Measurements from ENCODE around the gene DUOXA2.

Gene DUOXA2

GRCh38 chr15:45141386-45141785, 27.3 kb downstream of the DUOXA2 start:
- no peak overlapping the region for H3K27ac ChIP-seq (ENCODE audit: low read depth, low read length)
- H3K9ac ChIP-seq (ENCODE audit: low read depth, low read length) = no peak overlapping the region
- no peaks in the 10 kb centered on the region for H3K9me3 ChIP-seq (ENCODE audit: control insufficient read depth, insufficient read depth, low read length)
- H3K4me3 ChIP-seq (ENCODE audit: low read depth, low read length) = no peak overlapping the region
- no peaks in the 10 kb centered on the region for H3K36me3 ChIP-seq (ENCODE audit: control insufficient read depth, insufficient read depth, low read length)
- H3K4me1 ChIP-seq (ENCODE audit: control insufficient read depth, insufficient read depth, low read length) = no peaks in the 10 kb centered on the region
- peaks cover 18% of the 10 kb centered on the region for H3K27me3 ChIP-seq (ENCODE audit: control insufficient read depth, insufficient read depth, low read length)

DNA sequence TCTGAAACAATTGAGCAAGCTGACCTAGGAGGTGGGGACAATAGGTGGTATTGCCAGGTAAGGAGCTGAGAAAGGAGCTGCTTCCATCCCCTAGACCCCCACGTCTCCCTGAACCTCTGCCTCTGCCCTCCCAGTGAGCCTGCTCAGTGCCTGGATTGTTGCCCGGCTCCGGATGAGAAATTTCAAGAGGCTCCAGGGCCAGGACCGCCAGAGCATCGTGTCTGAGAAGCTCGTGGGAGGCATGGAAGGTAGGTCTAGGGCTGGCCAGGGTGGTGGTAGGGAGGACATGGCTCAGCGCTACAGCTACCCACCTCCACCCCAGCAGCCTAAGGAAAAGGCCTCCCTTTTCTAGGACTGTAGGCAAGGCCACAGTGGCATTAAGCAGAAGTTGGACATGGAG, 28.9 kb downstream of the DUOXA2 start:
- Histone ChIP-seq H3K9me3 (ENCODE audit: control insufficient read depth, insufficient read depth, low read length) (no peaks in the 10 kb centered on the region), H3K36me3 (ENCODE audit: control insufficient read depth, insufficient read depth, low read length) (no peaks in the 10 kb centered on the region), H3K9ac (ENCODE audit: low read depth, low read length) (no peak overlapping the region), H3K4me3 (ENCODE audit: low read depth, low read length) (no peak overlapping the region), H3K27me3 (ENCODE audit: control insufficient read depth, insufficient read depth, low read length) (peaks cover 4% of the 10 kb centered on the region), H3K27ac (ENCODE audit: low read depth, low read length) (no peak overlapping the region), H3K4me1 (ENCODE audit: control insufficient read depth, insufficient read depth, low read length) (no peaks in the 10 kb centered on the region)

GRCh38 chr15:45143946-45144345, 29.8 kb downstream of the DUOXA2 start:
- no peak overlapping the region for H3K4me3 ChIP-seq (ENCODE audit: low read depth, low read length)
- H3K4me1 ChIP-seq (ENCODE audit: control insufficient read depth, insufficient read depth, low read length) = no peaks in the 10 kb centered on the region
- no peak overlapping the region for H3K9ac ChIP-seq (ENCODE audit: low read depth, low read length)
- no peak overlapping the region for H3K27ac ChIP-seq (ENCODE audit: low read depth, low read length)
- no peaks in the 10 kb centered on the region for H3K9me3 ChIP-seq (ENCODE audit: control insufficient read depth, insufficient read depth, low read length)
- no peaks in the 10 kb centered on the region; the same call in 1 of the 2 replicates for H3K27me3 ChIP-seq (ENCODE audit: control insufficient read depth, insufficient read depth, low read length)
- no peaks in the 10 kb centered on the region for H3K36me3 ChIP-seq (ENCODE audit: control insufficient read depth, insufficient read depth, low read length)

- H3K9me3 ChIP-seq (ENCODE audit: control insufficient read depth, insufficient read depth, low read length) = no peaks in the 10 kb centered on the region
- H3K36me3 ChIP-seq (ENCODE audit: control insufficient read depth, insufficient read depth, low read length) = no peaks in the 10 kb centered on the region
Measured at GRCh38 chr15:45144775-45145174, 30.6 kb downstream of the DUOXA2 start.

DNA sequence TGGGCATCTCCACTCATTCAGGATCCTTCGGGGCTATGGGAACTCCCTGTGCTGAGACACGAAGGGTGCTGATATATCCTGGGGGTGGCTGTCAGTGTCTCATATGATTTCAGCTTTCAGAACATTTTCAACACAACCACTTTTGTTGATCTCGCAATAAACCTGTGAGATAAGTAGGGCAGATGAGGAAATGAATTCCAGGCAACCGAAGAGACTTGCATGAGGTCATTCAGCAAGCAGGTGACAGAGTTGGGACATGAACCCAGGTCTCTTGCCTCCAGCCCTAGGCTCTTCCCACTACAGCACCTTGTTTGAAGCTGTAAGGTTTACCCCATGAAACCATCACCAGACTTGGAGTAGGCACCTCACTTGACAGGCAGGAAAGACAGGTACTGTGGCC, 32.3 kb downstream of the DUOXA2 start:
- no peaks in the 10 kb centered on the region for H3K36me3 ChIP-seq (ENCODE audit: control insufficient read depth, insufficient read depth, low read length)
- H3K4me1 ChIP-seq (ENCODE audit: control insufficient read depth, insufficient read depth, low read length) = no peaks in the 10 kb centered on the region
- no peak overlapping the region for H3K9ac ChIP-seq (ENCODE audit: low read depth, low read length)
- H3K9me3 ChIP-seq (ENCODE audit: control insufficient read depth, insufficient read depth, low read length) = no peaks in the 10 kb centered on the region
- no peak overlapping the region for H3K27ac ChIP-seq (ENCODE audit: low read depth, low read length)
- H3K4me3 ChIP-seq (ENCODE audit: low read depth, low read length) = no peak overlapping the region
- no peaks in the 10 kb centered on the region; the same call in 1 of the 2 replicates for H3K27me3 ChIP-seq (ENCODE audit: control insufficient read depth, insufficient read depth, low read length)

More at GRCh38 chr15:45144775-45145174, 30.6 kb downstream of the DUOXA2 start:
- Histone ChIP-seq H3K4me3 (ENCODE audit: low read depth, low read length) (no peak overlapping the region), H3K9ac (ENCODE audit: low read depth, low read length) (no peak overlapping the region), H3K27me3 (ENCODE audit: control insufficient read depth, insufficient read depth, low read length) (no peaks in the 10 kb centered on the region; the same call in 1 of the 2 replicates), H3K4me1 (ENCODE audit: control insufficient read depth, insufficient read depth, low read length) (no peaks in the 10 kb centered on the region), H3K27ac (ENCODE audit: low read depth, low read length) (no peak overlapping the region)

DNA sequence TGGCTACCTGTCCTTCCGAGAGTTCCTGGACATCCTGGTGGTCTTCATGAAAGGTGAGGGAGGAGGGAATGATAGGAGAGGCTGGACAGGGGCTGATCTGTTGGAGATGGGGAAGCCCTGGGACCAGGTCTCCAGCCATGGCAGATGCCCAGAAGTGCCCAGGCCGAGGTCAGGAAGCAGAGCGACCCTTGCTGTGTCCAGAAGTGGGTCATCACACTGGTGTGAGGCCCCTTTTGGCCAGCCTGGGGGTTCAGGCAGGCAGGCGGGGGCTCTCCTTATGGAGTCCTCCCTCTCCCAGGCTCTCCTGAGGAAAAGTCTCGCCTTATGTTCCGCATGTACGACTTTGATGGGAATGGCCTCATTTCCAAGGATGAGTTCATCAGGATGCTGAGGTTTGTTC, 33.5 kb downstream of the DUOXA2 start:
- Histone ChIP-seq H3K4me1 (ENCODE audit: control insufficient read depth, insufficient read depth, low read length) (no peaks in the 10 kb centered on the region), H3K4me3 (ENCODE audit: low read depth, low read length) (no peak overlapping the region), H3K9me3 (ENCODE audit: control insufficient read depth, insufficient read depth, low read length) (no peaks in the 10 kb centered on the region), H3K9ac (ENCODE audit: low read depth, low read length) (no peak overlapping the region), H3K27ac (ENCODE audit: low read depth, low read length) (no peak overlapping the region), H3K36me3 (ENCODE audit: control insufficient read depth, insufficient read depth, low read length) (no peaks in the 10 kb centered on the region), H3K27me3 (ENCODE audit: control insufficient read depth, insufficient read depth, low read length) (no peaks in the 10 kb centered on the region; the same call in 1 of the 2 replicates)

GRCh38 chr15:45148076-45149059, 34.2 kb downstream of the DUOXA2 start:
- Histone ChIP-seq H3K9me3 (ENCODE audit: control insufficient read depth, insufficient read depth, low read length) (no peaks in the 10 kb centered on the region), H3K36me3 (ENCODE audit: control insufficient read depth, insufficient read depth, low read length) (no peaks in the 10 kb centered on the region), H3K9ac (ENCODE audit: low read depth, low read length) (no peak overlapping the region), H3K27me3 (ENCODE audit: control insufficient read depth, insufficient read depth, low read length) (no peaks in the 10 kb centered on the region; the same call in 1 of the 2 replicates), H3K27ac (ENCODE audit: low read depth, low read length) (no peak overlapping the region), H3K4me1 (ENCODE audit: control insufficient read depth, insufficient read depth, low read length) (no peaks in the 10 kb centered on the region), H3K4me3 (ENCODE audit: low read depth, low read length) (no peak overlapping the region)

- Histone ChIP-seq H3K36me3 (ENCODE audit: control insufficient read depth, insufficient read depth, low read length) (no peaks in the 10 kb centered on the region), H3K4me3 (ENCODE audit: low read depth, low read length) (no peak overlapping the region), H3K9ac (ENCODE audit: low read depth, low read length) (no peak overlapping the region), H3K27me3 (ENCODE audit: control insufficient read depth, insufficient read depth, low read length) (no peaks in the 10 kb centered on the region), H3K4me1 (ENCODE audit: control insufficient read depth, insufficient read depth, low read length) (no peaks in the 10 kb centered on the region), H3K9me3 (ENCODE audit: control insufficient read depth, insufficient read depth, low read length) (no peaks in the 10 kb centered on the region), H3K27ac (ENCODE audit: low read depth, low read length) (no peak overlapping the region)
Measured at GRCh38 chr15:45149060-45149459, 34.9 kb downstream of the DUOXA2 start.

DNA sequence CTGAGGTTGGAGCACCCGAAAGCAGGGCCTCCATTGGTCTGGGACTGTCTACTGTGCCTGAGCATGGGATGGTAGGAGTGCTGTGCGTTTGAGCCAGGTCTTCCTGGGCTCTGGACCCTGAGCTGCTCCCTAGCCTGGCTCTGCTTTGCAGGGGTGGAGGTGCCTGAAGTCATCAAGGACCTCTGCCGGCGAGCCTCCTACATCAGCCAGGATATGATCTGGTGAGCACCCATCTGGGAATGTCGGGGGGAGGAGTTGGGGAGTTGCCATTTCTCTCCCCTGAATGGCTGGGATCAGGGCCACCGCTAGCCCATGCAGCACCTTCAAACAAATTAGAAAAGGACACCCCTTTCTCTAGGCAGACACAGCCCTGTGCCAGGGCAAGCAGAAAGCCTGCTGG, 36.4 kb downstream of the DUOXA2 start:
- H3K9me3 ChIP-seq (ENCODE audit: control insufficient read depth, insufficient read depth, low read length) = no peaks in the 10 kb centered on the region
- no peak overlapping the region for H3K4me3 ChIP-seq (ENCODE audit: low read depth, low read length)
- no peak overlapping the region for H3K9ac ChIP-seq (ENCODE audit: low read depth, low read length)
- no peaks in the 10 kb centered on the region for H3K27me3 ChIP-seq (ENCODE audit: control insufficient read depth, insufficient read depth, low read length)
- no peaks in the 10 kb centered on the region for H3K4me1 ChIP-seq (ENCODE audit: control insufficient read depth, insufficient read depth, low read length)
- no peaks in the 10 kb centered on the region for H3K36me3 ChIP-seq (ENCODE audit: control insufficient read depth, insufficient read depth, low read length)
- no peak overlapping the region for H3K27ac ChIP-seq (ENCODE audit: low read depth, low read length)

DNA sequence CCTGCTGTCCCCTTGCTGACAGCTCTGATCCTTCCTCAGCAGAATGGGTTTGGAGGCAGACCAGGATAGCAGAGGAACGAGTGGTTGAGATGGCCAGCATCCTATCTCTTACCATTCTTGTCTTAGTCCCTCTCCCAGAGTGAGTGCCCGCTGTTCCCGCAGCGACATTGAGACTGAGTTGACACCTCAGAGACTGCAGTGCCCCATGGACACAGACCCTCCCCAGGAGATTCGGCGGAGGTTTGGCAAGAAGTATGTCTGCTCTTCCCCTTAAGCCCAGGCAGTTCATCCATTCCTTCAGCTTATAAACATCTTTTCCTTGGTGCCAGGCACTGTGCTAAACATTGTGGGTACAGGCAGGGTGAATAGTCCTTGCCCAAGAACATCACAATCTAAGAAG, 36.9 kb downstream of the DUOXA2 start:
- no peaks in the 10 kb centered on the region for H3K36me3 ChIP-seq (ENCODE audit: control insufficient read depth, insufficient read depth, low read length)
- H3K9me3 ChIP-seq (ENCODE audit: control insufficient read depth, insufficient read depth, low read length) = no peaks in the 10 kb centered on the region
- no peak overlapping the region for H3K27ac ChIP-seq (ENCODE audit: low read depth, low read length)
- no peak overlapping the region for H3K9ac ChIP-seq (ENCODE audit: low read depth, low read length)
- no peaks in the 10 kb centered on the region for H3K27me3 ChIP-seq (ENCODE audit: control insufficient read depth, insufficient read depth, low read length)
- no peak overlapping the region for H3K4me3 ChIP-seq (ENCODE audit: low read depth, low read length)
- H3K4me1 ChIP-seq (ENCODE audit: control insufficient read depth, insufficient read depth, low read length) = no peaks in the 10 kb centered on the region

DNA sequence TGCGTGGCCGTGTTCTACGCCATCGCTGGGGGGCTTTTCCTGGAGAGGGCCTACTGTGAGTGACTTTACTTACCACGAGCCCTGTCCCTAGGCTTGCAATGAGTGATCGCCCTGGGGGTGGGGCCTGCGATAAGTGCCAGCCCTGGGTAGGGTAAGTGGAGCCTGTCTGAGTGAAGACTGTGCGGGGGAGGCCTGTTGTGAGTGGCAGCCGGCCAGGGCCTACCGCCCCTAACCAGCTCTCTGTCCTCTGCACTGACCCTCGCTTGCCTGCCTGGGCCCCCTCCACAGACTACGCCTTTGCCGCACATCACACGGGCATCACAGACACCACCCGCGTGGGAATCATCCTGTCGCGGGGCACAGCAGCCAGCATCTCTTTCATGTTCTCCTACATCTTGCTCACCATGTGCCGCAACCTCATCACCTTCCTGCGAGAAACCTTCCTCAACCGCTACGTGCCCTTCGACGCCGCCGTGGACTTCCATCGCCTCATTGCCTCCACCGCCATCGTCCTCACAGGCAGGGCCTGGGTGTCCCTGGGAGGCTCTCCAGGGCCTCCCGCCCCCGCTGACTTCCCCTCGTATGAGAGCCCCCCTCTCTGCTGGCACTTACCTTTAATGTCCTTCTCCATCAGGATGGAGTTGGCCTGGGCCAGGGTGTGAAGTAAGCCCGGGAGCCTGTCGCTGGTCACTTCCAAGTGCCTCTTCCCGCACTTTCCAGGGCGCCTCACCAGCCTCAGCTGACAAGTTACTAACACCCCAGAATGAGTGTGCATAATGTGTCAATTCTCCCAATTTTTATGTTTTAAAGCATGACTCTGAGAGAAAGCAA, 38.1 kb downstream of the DUOXA2 start:
- H3K27ac ChIP-seq (ENCODE audit: low read depth, low read length) = no peak overlapping the region
- no peaks in the 10 kb centered on the region for H3K27me3 ChIP-seq (ENCODE audit: control insufficient read depth, insufficient read depth, low read length)
- H3K9me3 ChIP-seq (ENCODE audit: control insufficient read depth, insufficient read depth, low read length) = no peaks in the 10 kb centered on the region
- no peak overlapping the region for H3K4me3 ChIP-seq (ENCODE audit: low read depth, low read length)
- H3K9ac ChIP-seq (ENCODE audit: low read depth, low read length) = no peak overlapping the region
- no peaks in the 10 kb centered on the region for H3K4me1 ChIP-seq (ENCODE audit: control insufficient read depth, insufficient read depth, low read length)
- H3K36me3 ChIP-seq (ENCODE audit: control insufficient read depth, insufficient read depth, low read length) = no peaks in the 10 kb centered on the region

Measured in HUES48 (cell line).